ENCODE data around the gene EXOG.

The EXOG gene

DNA sequence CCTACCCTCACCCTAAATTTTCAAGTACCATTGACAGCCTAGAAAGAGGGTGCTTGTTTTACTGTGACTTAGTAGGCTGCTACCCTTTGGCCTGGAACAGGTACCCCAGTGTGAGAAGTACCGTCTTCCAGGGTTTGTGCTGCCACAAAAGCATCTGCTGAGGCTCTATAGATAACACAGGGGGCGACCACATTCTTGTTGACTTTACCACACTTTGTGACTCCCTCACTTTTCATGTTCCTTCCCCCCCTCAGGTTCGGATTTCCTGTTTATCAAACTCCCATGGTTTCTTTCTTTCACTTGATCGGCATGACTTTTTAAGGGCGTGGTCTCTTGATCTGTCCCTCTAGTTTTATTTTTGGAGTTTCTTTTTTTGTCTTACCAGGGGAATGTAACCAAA is 23.5 kb downstream of the EXOG start:
- Histone ChIP-seq H3K4me1 (ENCODE audit: control insufficient read depth, insufficient read depth, low read length) (no peaks in the 10 kb centered on the region), H3K36me3 (ENCODE audit: control insufficient read depth, insufficient read depth, low read length) (no peaks in the 10 kb centered on the region), H3K4me3 (ENCODE audit: low read length) (no peak overlapping the region), H3K9ac (ENCODE audit: low read length) (no peak overlapping the region), H3K9me3 (ENCODE audit: control insufficient read depth, low read length) (no peaks in the 10 kb centered on the region), H3K27me3 (ENCODE audit: control insufficient read depth, insufficient read depth, low read length) (no peaks in the 10 kb centered on the region)

DNA sequence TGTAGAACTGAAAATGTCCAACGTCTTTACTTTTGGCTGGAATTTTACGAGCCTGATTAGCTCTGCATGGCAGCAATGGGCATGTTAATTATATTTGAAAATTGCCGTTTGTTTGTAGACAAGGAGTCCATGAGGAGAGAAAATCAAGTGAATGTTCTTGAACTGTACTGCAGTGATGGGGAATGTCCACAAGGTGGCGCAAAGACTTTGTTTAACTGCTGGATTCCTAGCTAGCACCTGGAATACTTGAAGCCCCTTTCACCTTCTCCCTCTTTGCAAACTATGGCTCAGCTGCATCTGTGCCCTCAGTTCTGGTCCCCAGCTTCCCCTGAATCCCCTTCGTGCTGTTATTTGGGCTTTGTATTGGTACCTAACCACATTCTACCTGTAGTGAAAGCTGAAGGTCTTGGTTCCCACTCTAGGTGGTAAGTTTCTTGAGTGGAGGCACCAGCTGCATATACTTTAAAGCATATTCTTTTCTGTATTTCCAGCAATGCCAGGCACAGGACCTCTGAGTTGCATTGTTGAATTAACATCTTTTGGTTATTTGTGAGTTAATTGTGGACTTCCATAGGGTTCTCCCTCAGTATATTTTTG is 25.3 kb downstream of the EXOG start:
- no peak overlapping the region for H3K4me3 ChIP-seq (ENCODE audit: low read length)
- H3K4me1 ChIP-seq (ENCODE audit: control insufficient read depth, insufficient read depth, low read length) = no peaks in the 10 kb centered on the region
- H3K27me3 ChIP-seq (ENCODE audit: control insufficient read depth, insufficient read depth, low read length) = no peaks in the 10 kb centered on the region
- no peak overlapping the region for H3K9ac ChIP-seq (ENCODE audit: low read length)
- no peaks in the 10 kb centered on the region for H3K9me3 ChIP-seq (ENCODE audit: control insufficient read depth, low read length)
- H3K36me3 ChIP-seq (ENCODE audit: control insufficient read depth, insufficient read depth, low read length) = no peaks in the 10 kb centered on the region

DNA sequence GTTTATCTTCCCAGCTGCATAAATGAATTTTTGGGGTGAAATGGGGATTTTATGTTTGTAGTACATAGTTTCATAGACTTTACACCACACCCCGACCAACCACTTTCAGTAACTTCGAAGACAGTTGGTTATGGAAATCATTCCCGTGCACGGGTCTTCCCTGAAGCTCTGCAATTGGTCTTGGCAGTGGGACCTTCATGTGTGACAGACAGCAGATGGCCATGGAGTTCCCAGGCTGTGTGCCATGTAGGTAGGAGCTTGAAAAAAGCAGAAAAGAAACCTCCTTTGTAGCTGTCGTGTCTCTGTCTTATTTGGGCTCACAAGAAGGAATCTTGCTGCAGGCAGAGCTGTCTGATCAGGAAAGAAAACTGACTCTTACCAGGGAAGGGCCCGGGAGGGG is 25.9 kb downstream of the EXOG start:
- Histone ChIP-seq H3K4me3 (ENCODE audit: low read length) (no peak overlapping the region), H3K9ac (ENCODE audit: low read length) (no peak overlapping the region), H3K36me3 (ENCODE audit: control insufficient read depth, insufficient read depth, low read length) (no peaks in the 10 kb centered on the region), H3K9me3 (ENCODE audit: control insufficient read depth, low read length) (no peaks in the 10 kb centered on the region), H3K4me1 (ENCODE audit: control insufficient read depth, insufficient read depth, low read length) (no peaks in the 10 kb centered on the region), H3K27me3 (ENCODE audit: control insufficient read depth, insufficient read depth, low read length) (no peaks in the 10 kb centered on the region)

DNA sequence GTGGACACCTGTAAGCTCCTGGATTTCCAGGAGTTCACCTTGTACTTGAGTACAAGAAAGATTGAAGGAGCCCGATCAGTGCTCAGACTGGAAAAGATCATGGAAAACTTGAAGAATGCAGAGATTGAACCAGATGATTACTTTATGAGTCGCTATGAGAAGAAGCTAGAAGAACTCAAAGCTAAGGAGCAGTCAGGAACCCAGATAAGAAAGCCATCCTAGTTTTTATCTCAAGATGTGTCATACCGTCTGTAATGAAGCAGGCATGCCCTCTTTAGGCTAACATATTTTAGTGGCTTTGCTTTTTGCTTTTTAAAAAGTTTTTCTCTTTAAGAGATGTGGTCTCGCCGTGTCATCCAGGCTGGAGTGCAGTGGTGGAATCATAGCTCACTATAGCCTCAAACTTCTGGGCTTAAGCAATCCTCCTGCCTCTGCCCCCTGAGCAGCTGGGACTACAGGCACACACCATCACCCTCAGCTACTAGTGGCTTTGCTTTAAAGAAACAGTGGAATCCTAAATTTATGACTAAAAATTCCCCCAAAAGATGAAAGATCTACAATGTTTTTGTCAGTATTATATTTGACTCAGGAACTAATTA is 28.1 kb downstream of the EXOG start:
- Histone ChIP-seq H3K36me3 (ENCODE audit: control insufficient read depth, insufficient read depth, low read length) (peaks cover 5% of the 10 kb centered on the region), H3K4me1 (ENCODE audit: control insufficient read depth, insufficient read depth, low read length) (no peaks in the 10 kb centered on the region), H3K9me3 (ENCODE audit: control insufficient read depth, low read length) (no peaks in the 10 kb centered on the region), H3K27me3 (ENCODE audit: control insufficient read depth, insufficient read depth, low read length) (no peaks in the 10 kb centered on the region), H3K4me3 (ENCODE audit: low read length) (no peak overlapping the region), H3K9ac (ENCODE audit: low read length) (no peak overlapping the region)

DNA sequence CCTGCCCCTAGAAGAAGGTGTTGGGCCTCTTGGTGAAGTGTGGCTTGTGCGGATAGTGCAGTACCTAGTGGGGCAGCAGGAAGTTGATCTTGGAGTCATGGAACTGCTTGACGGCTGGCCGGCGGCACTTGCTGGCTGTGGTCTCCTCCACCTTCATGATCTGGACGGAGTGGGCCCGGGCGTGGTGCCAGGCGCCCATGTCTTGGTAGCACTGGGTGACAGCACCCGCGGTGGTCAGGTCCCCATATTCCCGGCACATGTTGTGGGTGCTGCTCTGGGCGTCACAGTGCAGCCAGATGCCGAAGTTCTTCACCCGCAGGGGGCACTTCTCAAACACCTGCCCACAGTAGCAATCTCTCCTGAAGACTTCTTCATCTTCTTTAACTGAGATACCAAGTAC is 30.7 kb downstream of the EXOG start:
- Histone ChIP-seq H3K4me1 (ENCODE audit: control insufficient read depth, insufficient read depth, low read length) (no peaks in the 10 kb centered on the region), H3K36me3 (ENCODE audit: control insufficient read depth, insufficient read depth, low read length) (peaks cover 5% of the 10 kb centered on the region), H3K4me3 (ENCODE audit: low read length) (no peak overlapping the region), H3K27me3 (ENCODE audit: control insufficient read depth, insufficient read depth, low read length) (no peaks in the 10 kb centered on the region), H3K9me3 (ENCODE audit: control insufficient read depth, low read length) (no peaks in the 10 kb centered on the region), H3K9ac (ENCODE audit: low read length) (no peak overlapping the region)

DNA sequence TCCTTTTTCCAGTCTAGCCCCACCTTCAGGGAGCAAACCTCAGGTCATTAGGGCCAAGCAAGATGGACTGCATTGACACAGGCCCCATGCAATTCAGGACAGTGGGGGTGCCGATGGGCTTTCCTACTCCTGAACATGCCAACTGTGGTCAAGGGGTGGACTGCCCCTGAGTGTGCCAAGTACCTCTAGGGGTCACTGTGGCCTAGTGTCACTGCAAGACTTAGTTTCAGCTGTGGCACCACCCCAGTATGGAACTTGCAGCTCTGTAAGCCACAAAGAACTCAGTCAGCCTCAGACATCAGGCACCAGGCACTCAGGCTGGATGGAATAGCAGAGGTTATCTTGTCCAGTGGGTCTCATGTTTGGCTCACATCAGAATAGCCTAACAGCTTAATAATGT is 32.3 kb downstream of the EXOG start:
- Histone ChIP-seq H3K36me3 (ENCODE audit: control insufficient read depth, insufficient read depth, low read length) (peaks cover 5% of the 10 kb centered on the region), H3K4me1 (ENCODE audit: control insufficient read depth, insufficient read depth, low read length) (no peaks in the 10 kb centered on the region), H3K4me3 (ENCODE audit: low read length) (no peak overlapping the region), H3K27me3 (ENCODE audit: control insufficient read depth, insufficient read depth, low read length) (no peaks in the 10 kb centered on the region), H3K9ac (ENCODE audit: low read length) (no peak overlapping the region), H3K9me3 (ENCODE audit: control insufficient read depth, low read length) (no peaks in the 10 kb centered on the region)

DNA sequence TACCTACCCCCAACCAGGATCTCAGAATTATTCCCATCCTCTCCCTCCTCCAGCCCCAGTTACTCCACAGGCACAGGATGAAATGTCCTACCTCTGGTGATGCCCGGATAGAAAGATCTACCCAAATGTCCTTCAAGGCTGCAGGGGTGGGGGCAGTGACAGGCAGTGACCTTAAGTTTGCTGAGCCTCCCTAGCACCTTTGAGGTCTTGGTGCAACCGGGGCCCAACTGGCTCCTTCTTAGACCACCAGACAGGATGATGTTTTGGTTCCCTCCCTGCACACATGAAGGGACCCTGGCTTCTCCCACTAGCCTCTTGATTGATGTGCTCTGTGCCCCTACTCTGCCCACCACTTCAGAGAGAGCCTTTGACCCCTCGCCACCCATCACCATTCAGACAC is 36.4 kb downstream of the EXOG start:
- peaks cover 5% of the 10 kb centered on the region for H3K36me3 ChIP-seq (ENCODE audit: control insufficient read depth, insufficient read depth, low read length)
- no peak overlapping the region for H3K9ac ChIP-seq (ENCODE audit: low read length)
- H3K9me3 ChIP-seq (ENCODE audit: control insufficient read depth, low read length) = no peaks in the 10 kb centered on the region
- no peaks in the 10 kb centered on the region for H3K4me1 ChIP-seq (ENCODE audit: control insufficient read depth, insufficient read depth, low read length)
- no peaks in the 10 kb centered on the region for H3K27me3 ChIP-seq (ENCODE audit: control insufficient read depth, insufficient read depth, low read length)
- no peak overlapping the region for H3K4me3 ChIP-seq (ENCODE audit: low read length)

DNA sequence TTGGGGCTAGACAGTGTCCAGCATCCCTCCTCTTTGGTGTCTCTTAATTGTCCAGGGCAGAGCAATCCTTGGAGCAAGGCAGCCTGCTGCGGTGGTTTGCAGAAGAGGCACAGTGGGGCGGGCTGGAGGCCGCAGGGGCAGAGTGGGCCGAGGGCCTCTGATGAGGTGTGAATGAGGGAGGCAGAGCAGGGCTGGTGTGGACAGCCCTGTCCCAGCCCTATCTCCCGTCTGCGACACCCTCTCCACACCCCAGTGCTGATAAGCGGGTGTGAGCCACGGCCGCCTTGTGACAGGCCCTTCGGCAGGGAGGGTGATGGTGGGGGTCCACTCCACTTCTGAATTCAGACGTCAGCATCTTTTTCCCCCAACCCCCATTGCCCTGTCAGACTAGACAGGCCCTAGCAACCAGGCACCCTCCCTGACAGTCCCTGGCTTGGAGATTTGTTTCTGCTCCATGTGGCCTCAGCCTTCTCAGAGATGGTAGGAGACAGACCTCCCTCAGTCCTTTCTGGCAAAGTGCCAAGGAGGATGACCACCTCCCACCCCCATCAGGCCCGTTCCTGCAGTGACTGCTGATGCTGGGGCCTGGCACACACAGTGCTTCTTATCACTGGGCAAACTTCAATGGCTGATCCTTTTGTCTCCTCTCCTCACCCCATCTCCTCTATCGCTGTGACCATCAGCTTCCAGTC is 37.3 kb downstream of the EXOG start:
- H3K4me3 ChIP-seq (ENCODE audit: low read length) = no peak overlapping the region
- no peak overlapping the region for H3K9ac ChIP-seq (ENCODE audit: low read length)
- no peaks in the 10 kb centered on the region for H3K27me3 ChIP-seq (ENCODE audit: control insufficient read depth, insufficient read depth, low read length)
- H3K9me3 ChIP-seq (ENCODE audit: control insufficient read depth, low read length) = no peaks in the 10 kb centered on the region
- peaks cover under 1% of the 10 kb centered on the region for H3K36me3 ChIP-seq (ENCODE audit: control insufficient read depth, insufficient read depth, low read length)
- H3K4me1 ChIP-seq (ENCODE audit: control insufficient read depth, insufficient read depth, low read length) = no peaks in the 10 kb centered on the region

DNA sequence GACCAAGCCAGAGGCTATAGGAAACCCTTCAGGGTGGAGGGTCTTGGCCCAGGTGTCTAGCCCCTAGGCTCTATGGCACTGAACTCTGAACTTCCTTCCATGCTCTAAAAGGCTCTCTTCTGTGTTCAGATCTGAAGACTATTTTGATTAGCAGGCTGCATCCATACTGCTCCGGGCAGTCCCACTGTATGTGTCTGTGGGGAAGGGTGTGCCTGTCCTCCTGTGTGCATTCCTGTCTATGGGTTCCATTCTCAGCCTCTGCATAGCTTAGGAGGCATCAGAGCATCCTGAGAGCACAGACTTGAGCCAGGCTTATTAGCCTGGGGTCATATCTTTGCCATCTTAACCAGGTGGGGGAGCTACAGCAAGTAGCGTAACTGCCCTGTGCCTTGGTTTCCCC is 38.0 kb downstream of the EXOG start:
- Histone ChIP-seq H3K9me3 (ENCODE audit: control insufficient read depth, low read length) (no peaks in the 10 kb centered on the region), H3K9ac (ENCODE audit: low read length) (no peak overlapping the region), H3K4me3 (ENCODE audit: low read length) (no peak overlapping the region), H3K36me3 (ENCODE audit: control insufficient read depth, insufficient read depth, low read length) (no peaks in the 10 kb centered on the region), H3K4me1 (ENCODE audit: control insufficient read depth, insufficient read depth, low read length) (no peaks in the 10 kb centered on the region), H3K27me3 (ENCODE audit: control insufficient read depth, insufficient read depth, low read length) (no peaks in the 10 kb centered on the region)

DNA sequence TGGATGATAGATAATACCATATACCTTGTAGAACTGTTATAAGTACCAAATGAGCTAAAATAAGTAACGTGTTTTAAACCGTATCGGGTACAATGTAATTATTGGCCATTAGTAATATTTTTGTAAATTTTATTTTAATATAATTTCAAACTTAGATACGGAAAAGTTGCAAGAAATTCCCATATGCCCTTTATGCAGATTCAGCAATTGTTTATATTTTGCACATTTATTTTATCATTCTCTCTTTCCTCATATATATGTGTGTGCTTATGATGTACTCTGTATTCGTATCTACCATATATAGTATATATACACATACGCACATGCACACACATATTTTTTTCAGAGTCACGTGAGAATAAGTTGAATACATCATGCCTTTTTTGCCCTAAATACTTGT is 38.5 kb downstream of the EXOG start:
- no peak overlapping the region for H3K4me3 ChIP-seq (ENCODE audit: low read length)
- H3K36me3 ChIP-seq (ENCODE audit: control insufficient read depth, insufficient read depth, low read length) = no peaks in the 10 kb centered on the region
- H3K27me3 ChIP-seq (ENCODE audit: control insufficient read depth, insufficient read depth, low read length) = no peaks in the 10 kb centered on the region
- no peaks in the 10 kb centered on the region for H3K9me3 ChIP-seq (ENCODE audit: control insufficient read depth, low read length)
- H3K9ac ChIP-seq (ENCODE audit: low read length) = no peak overlapping the region
- no peaks in the 10 kb centered on the region for H3K4me1 ChIP-seq (ENCODE audit: control insufficient read depth, insufficient read depth, low read length)

DNA sequence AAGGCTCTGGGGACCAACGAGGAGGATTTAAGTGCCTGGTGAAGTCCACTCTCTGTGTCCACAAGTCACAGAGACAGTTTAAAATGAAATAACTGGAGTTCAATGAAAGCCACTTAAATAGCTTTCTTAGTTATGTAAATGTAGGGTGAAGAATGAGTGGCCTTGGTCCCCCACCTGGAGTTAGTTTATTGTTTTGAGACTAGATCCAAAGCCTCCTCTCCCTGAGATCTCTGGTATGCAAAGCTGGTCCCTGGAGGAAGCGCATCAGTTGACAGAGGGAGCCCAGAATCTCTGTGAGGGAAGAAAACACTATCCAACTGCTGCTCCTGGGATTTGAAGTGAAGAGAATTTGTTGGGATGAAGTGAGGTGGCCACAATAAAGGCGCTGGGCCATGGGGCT is 40.5 kb downstream of the EXOG start:
- no peaks in the 10 kb centered on the region for H3K4me1 ChIP-seq (ENCODE audit: control insufficient read depth, insufficient read depth, low read length)

DNA sequence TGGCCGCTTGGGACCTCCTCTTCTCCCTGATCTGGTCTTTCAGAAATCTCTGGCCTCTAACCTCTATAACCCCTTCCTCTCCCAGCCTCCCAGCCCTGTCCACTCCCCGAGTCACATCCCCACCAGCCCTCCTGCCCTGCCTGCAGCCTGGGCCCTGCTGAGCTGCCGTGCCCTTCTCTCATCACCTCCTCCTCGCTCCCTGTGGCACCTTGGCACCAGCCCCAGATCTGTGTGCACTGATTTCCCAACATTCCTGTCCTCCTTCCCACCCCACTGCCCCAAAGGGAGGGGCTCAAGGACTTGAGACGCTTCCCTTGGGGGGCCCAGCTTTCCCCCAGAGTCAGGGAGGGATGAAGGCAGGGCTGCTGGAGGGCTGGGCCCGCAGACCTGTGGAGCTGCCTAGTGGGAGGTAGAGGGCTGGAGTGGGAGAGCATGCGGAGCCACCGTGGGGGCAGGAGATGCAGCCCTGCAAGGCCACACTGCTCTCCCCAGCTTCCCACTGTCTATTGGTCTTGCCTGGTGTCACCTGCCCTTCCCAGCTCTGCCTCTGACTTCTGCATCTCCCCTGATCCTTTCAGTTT is 42.7 kb downstream of the EXOG start:
- no peaks in the 10 kb centered on the region for H3K36me3 ChIP-seq (ENCODE audit: control insufficient read depth, insufficient read depth, low read length)
- H3K27me3 ChIP-seq (ENCODE audit: control insufficient read depth, insufficient read depth, low read length) = no peaks in the 10 kb centered on the region
- no peak overlapping the region for H3K9ac ChIP-seq (ENCODE audit: low read length)
- no peaks in the 10 kb centered on the region for H3K4me1 ChIP-seq (ENCODE audit: control insufficient read depth, insufficient read depth, low read length)
- no peak overlapping the region for H3K4me3 ChIP-seq (ENCODE audit: low read length)
- H3K9me3 ChIP-seq (ENCODE audit: control insufficient read depth, low read length) = no peaks in the 10 kb centered on the region

More for the DNA sequence above, 40.5 kb downstream of the EXOG start:
- no peaks in the 10 kb centered on the region for H3K27me3 ChIP-seq (ENCODE audit: control insufficient read depth, insufficient read depth, low read length)
- H3K9me3 ChIP-seq (ENCODE audit: control insufficient read depth, low read length) = no peaks in the 10 kb centered on the region
- H3K9ac ChIP-seq (ENCODE audit: low read length) = no peak overlapping the region
- H3K4me3 ChIP-seq (ENCODE audit: low read length) = no peak overlapping the region
- H3K36me3 ChIP-seq (ENCODE audit: control insufficient read depth, insufficient read depth, low read length) = no peaks in the 10 kb centered on the region
